SH-SY5Y (cell line): ENCODE results near the gene EYA4.

Experiments used
- GATA2 ChIP-seq: IDR thresholded peaks from 2 replicates; pipeline ENCODE4 v1.6.1; 2011; ENCODE audit warnings: mild to moderate bottlenecking, low read depth, low read length
- GATA3 ChIP-seq: IDR thresholded peaks from 2 replicates; pipeline ENCODE4 v1.6.1; 2011; ENCODE audit warnings: low read depth, mild to moderate bottlenecking, low read length, moderate library complexity

GRCh38 chr6:133541040-133541439 is 299.9 kb downstream of the EYA4 start:
- no peak for TF ChIP-seq GATA2
- no peak for TF ChIP-seq GATA3
